ENCODE measurements around the gene SIRT7.

GRCh38 chr17:81877569-81877968, 40.4 kb downstream of the SIRT7 start:
- TF ChIP-seq POLR2A (IDR thresholded peaks at IDR 0.05) (no peak), CTCF (IDR thresholded peaks at IDR 0.05) (no peak)

Data from lower leg skin (tissue), 3 donors.